AG08396 (cell line): ENCODE results near the gene GPR65.

ENCODE experiments used
- DNase-seq: peaks from one replicate; pipeline ENCODE4 v3.0.0; 2012; ENCODE audit warnings: low spot score, mixed read lengths

GPR65 gene

GRCh38 chr14:88040146-88040545 lies 35.2 kb downstream of the GPR65 start:
- DNase-seq = no peak

GRCh38 chr14:88043529-88044443 lies 38.9 kb downstream of the GPR65 start:
- DNase-seq = no peak

DNA sequence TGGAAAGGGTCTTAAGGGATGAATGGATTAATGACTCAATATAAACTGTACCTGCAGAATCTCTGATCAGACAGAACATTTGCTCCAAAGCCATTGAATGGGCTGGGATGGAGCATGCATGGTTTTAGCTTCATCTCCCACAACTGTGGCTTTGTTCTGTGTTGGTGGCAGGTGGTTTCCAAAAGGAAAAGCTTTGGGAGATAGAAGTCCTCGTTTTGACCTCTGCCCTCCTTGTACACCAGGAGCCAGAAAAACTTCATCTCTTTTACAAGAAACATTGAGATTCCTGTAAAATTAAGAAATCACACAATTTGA lies 39.5 kb downstream of the GPR65 start:
- DNase-seq = no peak

DNA sequence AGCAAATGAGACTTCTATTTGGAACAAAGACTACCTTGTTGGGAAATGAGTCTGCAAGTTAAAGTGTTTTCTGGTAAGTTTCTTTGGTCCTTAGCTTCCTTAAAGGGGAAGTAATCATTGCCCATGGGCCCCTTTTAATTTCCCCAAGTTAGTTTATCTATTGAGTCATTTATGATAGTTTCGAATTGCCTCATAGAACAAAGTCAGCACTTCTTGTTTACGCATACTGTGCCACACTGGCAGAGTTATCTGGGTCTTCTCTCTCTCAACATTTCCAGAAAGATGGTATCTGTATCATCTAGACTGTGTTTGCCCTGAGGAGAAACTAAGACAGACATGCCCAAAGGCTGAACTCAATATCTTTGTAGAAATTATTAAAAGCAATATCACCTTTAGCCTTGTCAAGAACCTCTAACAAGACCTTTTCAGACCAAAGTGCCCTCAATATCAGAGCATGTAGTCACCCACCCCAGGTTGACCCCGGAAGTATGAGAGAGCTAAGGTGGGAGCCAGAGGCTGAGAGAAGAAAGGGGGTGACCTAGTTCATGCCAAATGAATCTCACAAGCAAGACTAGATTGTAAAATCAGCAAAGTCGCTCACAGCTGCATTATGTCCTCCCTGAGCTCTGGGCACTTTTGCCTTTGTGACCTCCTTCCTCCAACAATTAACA lies 40.0 kb downstream of the GPR65 start:
- no peak for DNase-seq

- no peak for DNase-seq
Measured at GRCh38 chr14:88045705-88046104, 40.8 kb downstream of the GPR65 start.

DNA sequence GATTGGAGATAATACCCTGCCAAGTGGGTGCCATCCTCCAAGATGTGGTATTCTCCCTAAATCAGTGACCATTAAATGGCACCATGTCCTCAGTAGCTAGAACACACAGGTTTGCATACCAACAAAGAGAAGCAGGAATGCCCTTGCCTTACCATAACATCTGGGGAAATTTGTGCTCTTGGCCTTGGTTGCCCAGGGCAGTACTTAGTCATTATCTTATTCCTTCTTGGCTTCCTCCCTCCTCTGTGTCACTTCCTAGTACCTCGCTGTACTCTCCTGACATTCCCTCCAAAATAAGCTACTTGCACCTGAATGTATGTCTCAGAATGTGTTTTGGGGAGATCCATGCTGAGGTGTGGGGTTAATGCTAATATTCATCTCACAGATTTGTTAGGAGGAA lies 43.4 kb downstream of the GPR65 start:
- DNase-seq = no peak

DNA sequence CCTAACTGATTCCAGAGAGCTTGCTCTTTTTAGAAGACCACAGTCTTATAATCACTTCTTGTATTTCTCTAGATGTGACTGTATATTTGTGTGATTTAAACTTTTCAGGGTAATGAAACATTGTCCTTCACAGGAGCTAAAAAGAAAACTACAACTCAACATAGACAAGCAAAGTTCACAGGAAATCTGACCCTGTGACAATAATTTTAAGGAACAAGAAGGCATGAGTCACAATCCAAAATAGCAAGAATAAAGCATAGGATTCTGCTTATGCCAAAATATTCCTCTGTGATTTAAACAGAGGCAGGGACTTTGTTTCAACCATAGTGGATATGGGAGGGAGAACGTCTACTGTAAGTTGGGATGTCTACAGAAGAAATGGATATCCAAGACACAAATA lies 44.3 kb downstream of the GPR65 start:
- DNase-seq = no peak

DNA sequence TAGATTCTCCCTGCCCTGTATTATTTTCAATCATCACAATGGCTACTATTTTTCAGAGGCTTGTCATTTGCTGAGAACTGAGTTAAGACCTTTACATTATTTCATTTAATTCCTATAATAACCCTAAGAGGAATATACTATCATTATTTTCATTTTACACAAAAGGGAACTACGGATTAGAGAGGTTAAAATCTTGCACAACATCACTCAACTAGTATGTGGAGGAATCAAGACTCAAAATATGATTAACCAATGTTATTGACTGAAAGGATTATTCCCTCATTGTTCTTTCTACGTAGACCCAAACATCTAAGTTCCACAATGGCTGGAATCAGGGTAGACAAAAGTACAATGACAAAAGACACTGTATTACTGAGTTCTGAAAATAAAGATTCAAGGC lies 45.0 kb downstream of the GPR65 start:
- DNase-seq = no peak

DNA sequence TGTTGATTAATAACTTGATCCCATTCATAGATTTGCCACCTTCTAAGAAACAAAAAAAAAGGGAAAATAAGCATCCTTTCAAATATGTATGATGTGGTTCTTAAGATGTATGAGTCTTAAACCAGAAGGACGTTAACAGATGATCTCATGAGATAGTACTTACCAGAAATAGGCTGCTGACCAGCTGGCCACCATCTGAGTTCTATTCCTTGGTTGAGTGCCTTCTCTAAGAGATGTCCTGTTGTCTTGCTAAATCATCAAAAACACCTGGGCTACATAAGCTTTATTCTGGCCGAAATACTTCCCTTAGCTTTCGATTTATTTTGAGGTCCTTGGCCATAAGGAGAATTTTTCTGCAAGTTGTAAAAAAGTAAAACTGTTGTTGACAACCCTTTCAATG lies 55.6 kb downstream of the GPR65 start:
- DNase-seq = no peak

GRCh38 chr14:88063811-88064210 lies 58.9 kb downstream of the GPR65 start:
- no peak for DNase-seq
